ENCODE data around the gene SOAT1.

- TF ChIP-seq, protein P1, sequence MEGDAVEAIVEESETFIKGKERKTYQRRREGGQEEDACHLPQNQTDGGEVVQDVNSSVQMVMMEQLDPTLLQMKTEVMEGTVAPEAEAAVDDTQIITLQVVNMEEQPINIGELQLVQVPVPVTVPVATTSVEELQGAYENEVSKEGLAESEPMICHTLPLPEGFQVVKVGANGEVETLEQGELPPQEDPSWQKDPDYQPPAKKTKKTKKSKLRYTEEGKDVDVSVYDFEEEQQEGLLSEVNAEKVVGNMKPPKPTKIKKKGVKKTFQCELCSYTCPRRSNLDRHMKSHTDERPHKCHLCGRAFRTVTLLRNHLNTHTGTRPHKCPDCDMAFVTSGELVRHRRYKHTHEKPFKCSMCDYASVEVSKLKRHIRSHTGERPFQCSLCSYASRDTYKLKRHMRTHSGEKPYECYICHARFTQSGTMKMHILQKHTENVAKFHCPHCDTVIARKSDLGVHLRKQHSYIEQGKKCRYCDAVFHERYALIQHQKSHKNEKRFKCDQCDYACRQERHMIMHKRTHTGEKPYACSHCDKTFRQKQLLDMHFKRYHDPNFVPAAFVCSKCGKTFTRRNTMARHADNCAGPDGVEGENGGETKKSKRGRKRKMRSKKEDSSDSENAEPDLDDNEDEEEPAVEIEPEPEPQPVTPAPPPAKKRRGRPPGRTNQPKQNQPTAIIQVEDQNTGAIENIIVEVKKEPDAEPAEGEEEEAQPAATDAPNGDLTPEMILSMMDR (IDR thresholded peaks at IDR 0.05; ENCODE audit: insufficient read depth, low read length, poor library complexity, severe bottlenecking): no peak
- TF ChIP-seq EZH2phosphoT487 (conservative IDR thresholded peaks at IDR 0.05; ENCODE audit: low read length): no peak
Measured at GRCh38 chr1:179262183-179262582, 31.4 kb upstream of the SOAT1 start.

All from SU-DHL-6 (cell line).